ENCODE results near the gene COPS3. TPM values are rescaled to one million over a fixed set of nuclear protein-coding genes. Genes with fewer than 3 reads are reported as not detected.
A peak's percentile ranks its signal among the peaks of the same experiment; 100 is the strongest.

COPS3 gene
- total RNA-seq, result 10 to 100 TPM; 46.0 to 65.5 TPM

- TF ChIP-seq, protein P1, sequence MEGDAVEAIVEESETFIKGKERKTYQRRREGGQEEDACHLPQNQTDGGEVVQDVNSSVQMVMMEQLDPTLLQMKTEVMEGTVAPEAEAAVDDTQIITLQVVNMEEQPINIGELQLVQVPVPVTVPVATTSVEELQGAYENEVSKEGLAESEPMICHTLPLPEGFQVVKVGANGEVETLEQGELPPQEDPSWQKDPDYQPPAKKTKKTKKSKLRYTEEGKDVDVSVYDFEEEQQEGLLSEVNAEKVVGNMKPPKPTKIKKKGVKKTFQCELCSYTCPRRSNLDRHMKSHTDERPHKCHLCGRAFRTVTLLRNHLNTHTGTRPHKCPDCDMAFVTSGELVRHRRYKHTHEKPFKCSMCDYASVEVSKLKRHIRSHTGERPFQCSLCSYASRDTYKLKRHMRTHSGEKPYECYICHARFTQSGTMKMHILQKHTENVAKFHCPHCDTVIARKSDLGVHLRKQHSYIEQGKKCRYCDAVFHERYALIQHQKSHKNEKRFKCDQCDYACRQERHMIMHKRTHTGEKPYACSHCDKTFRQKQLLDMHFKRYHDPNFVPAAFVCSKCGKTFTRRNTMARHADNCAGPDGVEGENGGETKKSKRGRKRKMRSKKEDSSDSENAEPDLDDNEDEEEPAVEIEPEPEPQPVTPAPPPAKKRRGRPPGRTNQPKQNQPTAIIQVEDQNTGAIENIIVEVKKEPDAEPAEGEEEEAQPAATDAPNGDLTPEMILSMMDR (IDR thresholded peaks at IDR 0.05), result no peak
- H3K27me3 ChIP-seq, result no peaks in the 10 kb centered on the region
- H3K36me3 ChIP-seq, result no peaks in the 10 kb centered on the region
- peak within 1 kb of the TSS; percentile 78 to 96 for H3K4me3 ChIP-seq
- peaks cover 0 to 36% of the 10 kb centered on the region in 2 donors for H3K4me1 ChIP-seq
- peak within 1 kb of the TSS; percentile 98 to 99 for H3K27ac ChIP-seq
- peak; percentile 98 for DNase-seq (ENCODE audit: low spot score)
- no peaks in the 10 kb centered on the region for H3K9me3 ChIP-seq
Measured at GRCh38 chr17:17280613-17281549, at the start of gene COPS3. Gene COPS3 (minus strand): TSS chr17:17281246. CDS start chr17:17281186, 60 bp downstream.

DNA sequence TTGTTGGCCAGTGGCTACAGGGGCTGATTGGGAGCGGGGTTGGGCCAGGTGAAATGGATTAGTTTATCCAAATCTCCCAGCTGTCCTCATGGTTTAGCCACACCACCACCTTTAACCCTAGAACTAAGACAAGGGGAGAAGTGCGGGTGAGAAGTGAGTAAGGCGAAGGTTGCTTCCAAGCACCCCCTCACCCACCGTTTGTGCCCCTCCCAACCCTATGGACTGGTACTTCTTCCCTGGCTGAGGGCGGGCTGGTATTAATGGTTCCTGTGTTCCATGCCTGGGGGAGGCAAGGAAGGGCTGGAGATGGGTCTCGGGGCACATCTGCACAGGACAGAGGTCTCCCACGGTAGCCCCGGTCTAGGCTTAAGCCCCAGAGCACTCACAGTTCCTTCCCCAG, 47.2 kb upstream of the COPS3 start:
- Histone ChIP-seq H3K4me3 (no peak overlapping the region), H3K4me1 (no peaks in the 10 kb centered on the region), H3K9me3 (no peaks in the 10 kb centered on the region), H3K27me3 (no peaks in the 10 kb centered on the region), H3K27ac (no peak overlapping the region), H3K36me3 (no peaks in the 10 kb centered on the region)
- TF ChIP-seq, protein P1 (IDR thresholded peaks at IDR 0.05), result no peak
- no peak for DNase-seq (ENCODE audit: low spot score)

GRCh38 chr17:17326275-17326875, 45.3 kb upstream of the COPS3 start:
- H3K36me3 ChIP-seq, result no peaks in the 10 kb centered on the region
- H3K4me3 ChIP-seq, result no peak overlapping the region
- no peaks in the 10 kb centered on the region for H3K27me3 ChIP-seq
- no peaks in the 10 kb centered on the region for H3K9me3 ChIP-seq
- no peak for DNase-seq (ENCODE audit: low spot score)
- H3K27ac ChIP-seq, result no peak overlapping the region
- no peaks in the 10 kb centered on the region for H3K4me1 ChIP-seq
- TF ChIP-seq, protein P1 (IDR thresholded peaks at IDR 0.05), result no peak

- TF ChIP-seq, protein P1 (IDR thresholded peaks at IDR 0.05), result no peak
- H3K9me3 ChIP-seq, result no peaks in the 10 kb centered on the region
- DNase-seq (ENCODE audit: low spot score), result no peak
- H3K36me3 ChIP-seq, result no peaks in the 10 kb centered on the region
- no peaks in the 10 kb centered on the region for H3K4me1 ChIP-seq
- no peak overlapping the region for H3K27ac ChIP-seq
- H3K27me3 ChIP-seq, result no peaks in the 10 kb centered on the region
- H3K4me3 ChIP-seq, result no peak overlapping the region
Measured at GRCh38 chr17:17325816-17326215, 44.8 kb upstream of the COPS3 start.

- Histone ChIP-seq H3K27ac (no peak overlapping the region), H3K4me3 (no peak overlapping the region), H3K4me1 (no peaks in the 10 kb centered on the region), H3K27me3 (no peaks in the 10 kb centered on the region), H3K9me3 (no peaks in the 10 kb centered on the region), H3K36me3 (no peaks in the 10 kb centered on the region)
- TF ChIP-seq, protein P1 (IDR thresholded peaks at IDR 0.05), result no peak
- no peak for DNase-seq (ENCODE audit: low spot score)
Measured at GRCh38 chr17:17325228-17325627, 44.2 kb upstream of the COPS3 start.
